ENCODE measurements around the gene DBF4B. TPM values are rescaled to one million over a fixed set of nuclear protein-coding genes. Genes with fewer than 3 reads are reported as not detected.

The DBF4B gene
- total RNA-seq, 1 experiment from 2014 or later: 20.5 TPM

GRCh38 chr17:44793885-44794842, 85.7 kb downstream of the DBF4B start:
- H3K4me3 ChIP-seq (ENCODE audit: low read depth, low read length, poor library complexity, severe bottlenecking): no peak overlapping the region
- intact Hi-C loops (cut with micrococcal nuclease; ENCODE audit: unreplicated experiment): no loop called here
- peak overlapping the region; percentile 47 for H3K27ac ChIP-seq (ENCODE audit: low read depth, low read length, poor library complexity, severe bottlenecking)
- no peaks in the 10 kb centered on the region for H3K4me1 ChIP-seq (ENCODE audit: insufficient read depth, low read length, poor library complexity, severe bottlenecking)
- H3K27me3 ChIP-seq (replicated peaks; ENCODE audit: insufficient read depth, low read depth, low read length, poor library complexity): no peaks in the 10 kb centered on the region
- no peaks in the 10 kb centered on the region for H3K9me3 ChIP-seq (ENCODE audit: low read depth, low read length, poor library complexity, severe bottlenecking)
- ChIA-PET CTCF (interaction anchor here (0.6 kb wide), 1 partner anchor 29 kb away, joined by 6 read pairs; no protein-coding TSS in a partner anchor), POLR2A (ENCODE audit: low non-redundant PET) (no interaction called here)
- TF ChIP-seq EZH2 (IDR thresholded peaks at IDR 0.05; ENCODE audit: borderline replicate concordance, low read depth, low read length, poor library complexity, severe bottlenecking) (no peak), CTCF (conservative IDR thresholded peaks at IDR 0.05; ENCODE audit: low read depth, low read length) (no peak)
- no peaks in the 10 kb centered on the region for H3K36me3 ChIP-seq (ENCODE audit: insufficient read depth, low read length, poor library complexity, severe bottlenecking)
- no peak for DNase-seq (ENCODE audit: low spot score)
- BruUV-seq (replicated peaks): no TSS peak

DNA sequence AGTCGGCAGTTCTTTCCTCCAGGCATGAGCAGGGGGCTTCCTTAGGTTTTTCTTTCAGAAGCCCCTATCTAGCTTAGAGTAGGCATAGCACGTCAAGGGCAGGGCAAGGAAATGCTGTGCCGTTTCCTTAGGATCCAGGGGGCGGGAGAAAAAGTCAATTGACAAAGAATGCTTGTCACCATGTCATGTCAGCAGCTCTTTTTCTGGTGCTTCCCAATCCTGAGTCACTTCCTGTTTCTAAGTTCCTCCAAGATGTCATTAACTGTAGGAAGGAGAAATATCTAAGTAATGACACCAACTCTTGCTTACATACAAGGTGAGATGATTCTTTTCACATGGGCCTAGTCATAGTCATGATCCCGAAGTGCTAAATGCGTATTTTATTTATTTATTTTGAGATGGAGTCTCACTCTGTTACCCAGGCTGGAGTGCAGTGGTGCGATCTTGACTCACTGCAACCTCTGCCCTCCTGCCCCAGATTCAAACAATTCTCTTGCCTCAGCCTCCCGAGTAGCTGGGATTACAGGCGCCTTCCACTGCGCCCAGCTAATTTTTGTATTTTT, 86.5 kb downstream of the DBF4B start:
- peak; percentile 68 for DNase-seq (ENCODE audit: low spot score)
- POLR2A ChIA-PET (ENCODE audit: low non-redundant PET): no interaction called here
- CTCF ChIA-PET: no interaction called here
- intact Hi-C loops (cut with micrococcal nuclease; ENCODE audit: unreplicated experiment): no loop called here
- Histone ChIP-seq H3K9me3 (ENCODE audit: low read depth, low read length, poor library complexity, severe bottlenecking) (no peaks in the 10 kb centered on the region), H3K27me3 (replicated peaks; ENCODE audit: insufficient read depth, low read depth, low read length, poor library complexity) (no peaks in the 10 kb centered on the region), H3K4me3 (ENCODE audit: low read depth, low read length, poor library complexity, severe bottlenecking) (no peak overlapping the region), H3K4me1 (ENCODE audit: insufficient read depth, low read length, poor library complexity, severe bottlenecking) (no peaks in the 10 kb centered on the region), H3K36me3 (ENCODE audit: insufficient read depth, low read length, poor library complexity, severe bottlenecking) (no peaks in the 10 kb centered on the region), H3K27ac (ENCODE audit: low read depth, low read length, poor library complexity, severe bottlenecking) (peak overlapping the region; percentile 59)
- no peak for TF ChIP-seq EZH2 (IDR thresholded peaks at IDR 0.05; ENCODE audit: borderline replicate concordance, low read depth, low read length, poor library complexity, severe bottlenecking)
- TF ChIP-seq CTCF (conservative IDR thresholded peaks at IDR 0.05; ENCODE audit: low read depth, low read length): no peak
- BruUV-seq (replicated peaks): no TSS peak

DNA sequence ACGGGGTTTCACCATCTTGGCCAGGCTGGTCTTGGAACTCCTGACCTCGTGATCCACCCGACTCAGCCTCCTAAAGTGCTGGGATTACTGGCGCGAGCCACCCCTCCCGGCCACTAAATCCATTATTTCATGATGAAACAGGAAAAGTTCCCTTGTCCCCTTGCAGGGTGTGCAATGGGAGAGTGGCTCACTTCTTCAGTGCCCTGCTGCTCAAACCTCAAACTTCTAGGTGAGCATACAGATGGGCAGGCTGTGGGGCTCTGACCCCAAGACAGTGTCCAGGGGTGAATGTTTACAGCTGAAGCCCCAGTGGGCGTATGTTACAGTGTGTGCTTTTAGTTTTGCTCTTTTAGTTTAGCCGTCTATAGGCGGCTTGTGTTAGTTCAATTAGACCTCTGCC, 87.0 kb downstream of the DBF4B start:
- intact Hi-C loops (cut with micrococcal nuclease; ENCODE audit: unreplicated experiment): no loop called here
- ChIA-PET POLR2A (ENCODE audit: low non-redundant PET) (no interaction called here), CTCF (no interaction called here)
- Histone ChIP-seq H3K27ac (ENCODE audit: low read depth, low read length, poor library complexity, severe bottlenecking) (peak overlapping the region; percentile 59), H3K27me3 (replicated peaks; ENCODE audit: insufficient read depth, low read depth, low read length, poor library complexity) (no peaks in the 10 kb centered on the region), H3K9me3 (ENCODE audit: low read depth, low read length, poor library complexity, severe bottlenecking) (no peaks in the 10 kb centered on the region), H3K4me3 (ENCODE audit: low read depth, low read length, poor library complexity, severe bottlenecking) (no peak overlapping the region), H3K36me3 (ENCODE audit: insufficient read depth, low read length, poor library complexity, severe bottlenecking) (no peaks in the 10 kb centered on the region), H3K4me1 (ENCODE audit: insufficient read depth, low read length, poor library complexity, severe bottlenecking) (no peaks in the 10 kb centered on the region)
- TF ChIP-seq EZH2 (IDR thresholded peaks at IDR 0.05; ENCODE audit: borderline replicate concordance, low read depth, low read length, poor library complexity, severe bottlenecking): no peak
- TF ChIP-seq CTCF (conservative IDR thresholded peaks at IDR 0.05; ENCODE audit: low read depth, low read length): no peak
- BruUV-seq (replicated peaks): no TSS peak
- no peak for DNase-seq (ENCODE audit: low spot score)
